Calu3 (cell line): Measurements from ENCODE around the gene VPS39. TPM values are rescaled to one million over a fixed set of nuclear protein-coding genes. Genes with fewer than 3 reads are reported as not detected.

Source experiments
- BruUV-seq: library from RNA; stranded (reverse); fragments of 400-500 nt; replicated peaks from 2 replicates; lab custom pipeline; 2021; lab: Mats Ljungman, UMichigan
- CTCF ChIA-PET: fragments of 300-600 bp; sonication (Branson Sonifier 250); formaldehyde crosslinking; loops from one replicate; lab custom pipeline; 2022; ENCODE audit warnings: antibody characterized with exemption; lab: Charles Lee
- DNase-seq: peaks from one replicate; pipeline ENCODE4 v3.0.0; 2022
- H3K27ac Mint-ChIP-seq: one replicate; pipeline ENCODE4 v1.8.0; 2022; ENCODE audit warnings: mixed read lengths; ENCODE audit not compliant: unreplicated experiment
- H3K27me3 Mint-ChIP-seq: one replicate; pipeline ENCODE4 v1.8.0; 2022; ENCODE audit warnings: mixed read lengths; ENCODE audit not compliant: unreplicated experiment
- H3K36me3 Mint-ChIP-seq: one replicate; pipeline ENCODE4 v1.8.0; 2022; ENCODE audit warnings: mild to moderate bottlenecking, moderate library complexity, mixed read lengths; ENCODE audit not compliant: insufficient read depth, unreplicated experiment
- H3K4me1 Mint-ChIP-seq: one replicate; pipeline ENCODE4 v1.8.0; 2022; ENCODE audit warnings: mild to moderate bottlenecking, low read depth, mixed read lengths; ENCODE audit not compliant: unreplicated experiment
- H3K4me3 Mint-ChIP-seq: one replicate; pipeline ENCODE4 v1.8.0; 2022; ENCODE audit warnings: mild to moderate bottlenecking, low read depth, moderate library complexity, mixed read lengths; ENCODE audit not compliant: unreplicated experiment
- H3K9me3 Mint-ChIP-seq: one replicate; pipeline ENCODE4 v1.8.0; 2022; ENCODE audit warnings: low read depth, mixed read lengths; ENCODE audit not compliant: unreplicated experiment
- CTCF ChIP-seq: fragments of 200-600 bp; IDR thresholded peaks from one replicate; pipeline ENCODE4 v1.8.0; 2022; ENCODE audit warnings: antibody characterized with exemption; ENCODE audit not compliant: unreplicated experiment
- intact Hi-C: fragments of 100-400 bp; cut with micrococcal nuclease; formaldehyde crosslinking; loops from one replicate; pipeline ENCODE4 v1.10.0; 2022; ENCODE audit not compliant: unreplicated experiment
- total RNA-seq: library from RNA; stranded (reverse); gene quantifications from 2 replicates; pipeline ENCODE4 v1.2.3, GENCODE V29; 2022

The VPS39 gene
- total RNA-seq, 1 experiment from 2014 or later = 34.6 TPM

- no peak for TF ChIP-seq CTCF
- no peak overlapping the region for H3K4me3 Mint-ChIP-seq
- H3K9me3 Mint-ChIP-seq = peaks cover 3% of the 10 kb centered on the region
- intact Hi-C loops = no loop called here
- peaks cover 32% of the 10 kb centered on the region for H3K27me3 Mint-ChIP-seq
- H3K4me1 Mint-ChIP-seq = no peaks in the 10 kb centered on the region
- CTCF ChIA-PET = no interaction called here
- no peaks in the 10 kb centered on the region for H3K36me3 Mint-ChIP-seq
- no peak overlapping the region for H3K27ac Mint-ChIP-seq
- no TSS peak for BruUV-seq
- no peak for DNase-seq
These were observed 66.1 kb downstream of the VPS39 start for GRCh38 chr15:42141795-42142667.

- H3K27ac Mint-ChIP-seq = no peak overlapping the region
- H3K36me3 Mint-ChIP-seq = no peaks in the 10 kb centered on the region
- H3K27me3 Mint-ChIP-seq = peaks cover 40% of the 10 kb centered on the region
- intact Hi-C loops = no loop called here
- no peak for DNase-seq
- H3K9me3 Mint-ChIP-seq = peaks cover 3% of the 10 kb centered on the region
- no peak overlapping the region for H3K4me3 Mint-ChIP-seq
- H3K4me1 Mint-ChIP-seq = no peaks in the 10 kb centered on the region
- CTCF ChIA-PET = no interaction called here
- no peak for TF ChIP-seq CTCF
- no TSS peak for BruUV-seq
These were observed 66.9 kb downstream of the VPS39 start for GRCh38 chr15:42141246-42141645.

- peaks cover 3% of the 10 kb centered on the region for H3K9me3 Mint-ChIP-seq
- intact Hi-C loops = no loop called here
- no peak overlapping the region for H3K27ac Mint-ChIP-seq
- no peak for DNase-seq
- TF ChIP-seq CTCF = no peak
- BruUV-seq = no TSS peak
- CTCF ChIA-PET = no interaction called here
- no peaks in the 10 kb centered on the region for H3K36me3 Mint-ChIP-seq
- H3K4me1 Mint-ChIP-seq = no peaks in the 10 kb centered on the region
- peaks cover 40% of the 10 kb centered on the region for H3K27me3 Mint-ChIP-seq
- H3K4me3 Mint-ChIP-seq = no peak overlapping the region
These were observed 67.6 kb downstream of the VPS39 start for GRCh38 chr15:42140383-42141070.

GRCh38 chr15:42139596-42139995, 68.5 kb downstream of the VPS39 start:
- peaks cover 3% of the 10 kb centered on the region for H3K9me3 Mint-ChIP-seq
- intact Hi-C loops = loop anchor here (5.0 kb wide), 2 partner anchors 57 to 152 kb away; no protein-coding TSS in a partner anchor
- DNase-seq = no peak
- H3K4me3 Mint-ChIP-seq = no peak overlapping the region
- no peak for TF ChIP-seq CTCF
- no peaks in the 10 kb centered on the region for H3K36me3 Mint-ChIP-seq
- H3K27ac Mint-ChIP-seq = no peak overlapping the region
- CTCF ChIA-PET = no interaction called here
- no TSS peak for BruUV-seq
- H3K4me1 Mint-ChIP-seq = no peaks in the 10 kb centered on the region
- peaks cover 31% of the 10 kb centered on the region for H3K27me3 Mint-ChIP-seq
